ENCODE results near the gene DAB2.
"Not testable (repeated sequence)": the region's sequence is repeated elsewhere in the genome, so short reads cannot be mapped to it uniquely, and the experiment has no call there.

Gene DAB2

GRCh38 chr5:39376293-39376714 is 48.5 kb downstream of the DAB2 start:
- peak; percentile 58 for DNase-seq

GRCh38 chr5:39373791-39374190 is 51.0 kb downstream of the DAB2 start:
- no peak for DNase-seq

- DNase-seq: no peak
Observed at GRCh38 chr5:39371367-39371635, 53.5 kb downstream of the DAB2 start.

GRCh38 chr5:39370555-39371366 is 54.0 kb downstream of the DAB2 start:
- DNase-seq: no peak

- no peak for DNase-seq
Observed at GRCh38 chr5:39369123-39369815, 55.5 kb downstream of the DAB2 start.

- DNase-seq: no peak
Observed at GRCh38 chr5:39368116-39368515, 56.7 kb downstream of the DAB2 start.

- no peak for DNase-seq
Observed at GRCh38 chr5:39367711-39368110, 57.1 kb downstream of the DAB2 start.

GRCh38 chr5:39364367-39364766 is 60.4 kb downstream of the DAB2 start, which contains the start of gene C9:
Gene C9 (minus strand): TSS chr5:39364495. CDS start chr5:39364464, 31 bp downstream.
- DNase-seq: no peak

- DNase-seq: no peak
Observed at GRCh38 chr5:39363217-39363616, 61.6 kb downstream of the DAB2 start.

- no peak for DNase-seq
Observed at GRCh38 chr5:39362646-39363045, 62.1 kb downstream of the DAB2 start.

GRCh38 chr5:39361306-39361705 is 63.5 kb downstream of the DAB2 start:
- no peak for DNase-seq

- no peak for DNase-seq
Observed at GRCh38 chr5:39360471-39361111, 64.2 kb downstream of the DAB2 start.

- DNase-seq: no peak
Observed at GRCh38 chr5:39356263-39356662, 68.5 kb downstream of the DAB2 start.

GRCh38 chr5:39355324-39355723 is 69.5 kb downstream of the DAB2 start:
- DNase-seq: no peak

- DNase-seq: no peak
Observed at GRCh38 chr5:39353717-39354399, 70.9 kb downstream of the DAB2 start.

GRCh38 chr5:39352951-39353350 is 71.8 kb downstream of the DAB2 start:
- DNase-seq: no peak

- DNase-seq: no peak
Observed at GRCh38 chr5:39352170-39352569, 72.6 kb downstream of the DAB2 start.

- DNase-seq: no peak
Observed at GRCh38 chr5:39349484-39349883, 75.3 kb downstream of the DAB2 start.

GRCh38 chr5:39342460-39342859 is 82.3 kb downstream of the DAB2 start:
- no peak for DNase-seq

- no peak for DNase-seq
Observed at GRCh38 chr5:39341896-39342295, 82.9 kb downstream of the DAB2 start.

- DNase-seq: no peak
Observed at GRCh38 chr5:39340506-39340905, 84.3 kb downstream of the DAB2 start.

- DNase-seq: no peak
Observed at GRCh38 chr5:39337252-39337915, 87.4 kb downstream of the DAB2 start.

GRCh38 chr5:39334296-39334695 is 90.5 kb downstream of the DAB2 start:
- DNase-seq: not testable (repeated sequence)
